HG02678 (cell line): ENCODE results near the gene NEURL4.

Experiments
- ATAC-seq: cut with Tn5 transposase; IDR thresholded peaks from one replicate; pipeline ENCODE4 v1.9.1; 2021; ENCODE audit warnings: mild to moderate bottlenecking, moderate library complexity; ENCODE audit not compliant: unreplicated experiment

NEURL4 gene

GRCh38 chr17:7306911-7307685, 22.0 kb downstream of the NEURL4 start, which contains the start of gene EIF5A:
EIF5A (plus strand) TSS chr17:7307628; CDS start chr17:7309636, 2,008 bp downstream.
- ATAC-seq = peak; percentile 70

DNA sequence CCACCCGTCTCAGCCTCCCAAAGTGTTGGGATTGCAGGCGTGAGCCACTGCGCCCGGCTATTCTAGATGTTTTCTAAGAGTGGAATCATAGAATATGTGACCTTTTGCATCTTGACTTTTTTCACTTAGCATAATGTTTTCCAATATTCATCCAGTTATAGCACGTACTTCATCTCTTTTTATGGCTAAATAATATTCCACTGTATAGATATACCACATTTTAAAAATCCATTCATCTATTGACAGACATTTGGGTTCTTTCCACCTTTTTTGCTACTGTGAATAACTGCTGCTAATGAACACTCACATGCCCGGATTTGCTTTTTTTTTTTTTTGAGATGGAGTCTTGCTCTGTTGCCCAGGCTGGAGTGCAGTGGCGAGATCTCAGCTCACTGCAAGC, 25.0 kb downstream of the NEURL4 start:
- no peak for ATAC-seq

DNA sequence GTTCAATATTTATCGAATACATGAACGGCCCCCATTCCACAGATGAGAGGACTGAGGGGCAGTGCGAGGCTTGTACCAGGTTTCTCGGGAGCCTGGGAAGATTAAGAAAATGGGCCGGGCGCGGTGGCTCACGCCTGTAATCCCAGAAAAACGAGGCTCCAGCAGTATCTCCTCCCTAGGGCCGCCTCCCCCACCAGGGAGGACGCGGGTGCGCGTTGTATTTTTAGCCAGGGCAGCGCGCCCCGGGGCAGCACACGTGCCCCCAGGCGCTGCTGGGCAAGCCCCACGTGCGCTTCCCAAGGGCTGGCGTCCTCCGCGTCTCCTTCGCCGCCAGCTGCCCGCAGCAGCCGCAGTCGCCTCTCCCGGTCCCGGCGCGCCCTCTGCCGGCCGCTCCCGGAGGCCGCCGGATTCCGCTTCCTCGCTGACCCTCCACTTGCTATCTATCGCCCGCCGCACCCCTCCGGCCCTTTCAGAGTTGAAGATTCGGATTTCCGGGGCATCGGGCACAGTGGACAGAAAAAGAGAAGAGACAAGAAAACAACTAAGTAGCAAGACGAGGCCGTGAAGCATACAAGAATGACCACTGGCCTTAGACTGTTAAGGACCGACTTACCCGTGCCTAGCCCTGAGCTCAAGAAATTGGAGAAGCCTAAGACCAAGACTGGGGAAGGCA, 32.8 kb downstream of the NEURL4 start:
- ATAC-seq = peak; percentile 45

DNA sequence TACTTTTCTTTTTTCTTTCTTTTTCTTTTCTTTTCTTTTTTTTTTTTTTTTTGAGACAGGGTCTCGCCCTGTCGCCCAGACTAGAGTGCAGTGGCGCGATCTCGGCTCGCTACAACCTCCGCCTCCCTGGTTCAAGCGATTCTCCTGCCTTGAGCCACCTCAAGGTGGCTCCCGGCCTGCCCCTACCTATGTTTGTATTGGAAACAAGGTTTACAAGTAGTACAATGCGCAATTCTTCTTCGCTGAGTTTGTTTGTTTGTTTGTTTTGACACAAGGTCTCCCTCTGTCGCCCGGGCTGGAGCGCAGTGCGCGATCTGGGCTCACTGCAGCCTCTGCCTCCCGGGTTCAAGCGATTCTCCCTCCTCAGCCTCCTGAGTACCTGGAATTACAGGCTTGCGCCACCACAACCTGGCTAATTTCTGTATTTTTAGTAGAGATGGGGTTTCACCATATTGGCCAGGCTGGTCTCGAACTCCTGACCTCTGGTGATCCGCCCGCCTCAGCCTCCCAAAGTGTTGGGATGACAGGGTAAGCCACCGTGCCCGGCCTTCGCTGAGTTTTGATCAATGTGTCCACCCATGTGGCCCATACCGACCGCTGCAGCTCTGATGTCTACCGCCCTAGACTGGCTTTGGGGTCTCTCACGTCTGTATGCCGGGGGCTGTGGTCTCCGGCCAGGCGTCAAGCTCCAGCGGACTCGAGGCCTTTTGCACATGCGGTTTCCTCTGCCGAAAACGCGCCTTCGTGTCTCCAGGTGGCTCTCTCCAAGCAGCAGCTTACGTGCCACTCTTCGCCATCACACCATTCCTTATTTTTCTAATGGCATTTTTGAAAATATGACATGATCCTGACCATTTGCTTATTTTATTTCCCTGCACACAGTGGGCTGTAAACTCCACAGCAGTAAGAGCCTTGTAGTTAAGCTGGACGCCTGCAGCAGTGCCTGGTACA, 33.6 kb downstream of the NEURL4 start:
- no peak for ATAC-seq

DNA sequence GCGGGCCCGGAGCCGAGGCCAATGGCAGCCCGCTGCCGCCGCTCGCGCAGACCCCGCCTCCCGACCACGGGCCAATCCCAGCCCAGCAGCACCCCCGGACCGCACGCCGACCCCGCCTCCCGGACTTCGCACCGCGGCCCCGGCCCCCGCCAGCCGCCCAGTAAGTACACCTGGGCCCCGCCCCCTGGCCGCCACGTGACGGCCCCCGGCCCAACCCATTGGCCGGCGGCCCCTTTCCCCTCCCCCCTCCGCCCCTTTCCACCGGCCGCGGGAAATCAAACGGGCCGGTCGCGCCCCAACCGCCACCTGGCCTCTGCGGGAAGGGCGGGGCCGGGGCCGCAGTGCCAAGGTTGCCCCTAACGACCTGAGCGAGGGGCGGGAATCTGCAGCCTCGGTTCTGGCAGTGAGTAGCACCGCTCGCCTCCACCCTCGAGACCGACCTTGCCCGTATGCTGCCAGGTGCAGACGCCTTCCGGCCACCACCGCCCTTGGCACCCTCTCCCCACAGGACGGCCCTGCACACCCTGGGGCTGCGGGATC, 34.5 kb downstream of the NEURL4 start, which contains the start of gene YBX2:
TSS of gene YBX2 (minus strand) at position 26 of the 540 bp plus-strand sequence. CDS start 139 bp downstream, outside the sequence.
- no peak for ATAC-seq

GRCh38 chr17:7293816-7294613, 35.1 kb downstream of the NEURL4 start:
- no peak for ATAC-seq

- ATAC-seq = no peak
Measured at GRCh38 chr17:7293159-7293558, 36.0 kb downstream of the NEURL4 start.

GRCh38 chr17:7292729-7293128, 36.4 kb downstream of the NEURL4 start:
- no peak for ATAC-seq

GRCh38 chr17:7292194-7292593, 36.9 kb downstream of the NEURL4 start:
- ATAC-seq = no peak

DNA sequence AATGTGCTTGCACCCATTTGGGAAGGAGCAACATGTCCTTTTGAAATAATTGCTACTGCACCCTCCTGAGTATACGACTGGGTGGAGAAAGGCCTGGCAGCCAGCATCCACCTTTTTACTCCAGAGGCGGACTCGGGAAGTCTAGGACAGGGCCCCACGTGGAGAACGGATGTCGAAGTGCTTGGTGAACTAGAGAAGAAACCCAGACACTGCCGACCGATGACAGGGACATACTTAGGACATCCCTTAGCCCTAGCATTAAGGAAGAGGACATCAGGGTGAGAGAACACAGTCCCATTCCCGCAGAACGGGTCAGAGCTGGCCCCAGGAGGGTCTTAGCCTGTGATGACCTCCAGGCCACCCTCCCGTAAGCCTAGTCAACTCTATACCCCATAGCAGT, 38.5 kb downstream of the NEURL4 start:
- no peak for ATAC-seq

DNA sequence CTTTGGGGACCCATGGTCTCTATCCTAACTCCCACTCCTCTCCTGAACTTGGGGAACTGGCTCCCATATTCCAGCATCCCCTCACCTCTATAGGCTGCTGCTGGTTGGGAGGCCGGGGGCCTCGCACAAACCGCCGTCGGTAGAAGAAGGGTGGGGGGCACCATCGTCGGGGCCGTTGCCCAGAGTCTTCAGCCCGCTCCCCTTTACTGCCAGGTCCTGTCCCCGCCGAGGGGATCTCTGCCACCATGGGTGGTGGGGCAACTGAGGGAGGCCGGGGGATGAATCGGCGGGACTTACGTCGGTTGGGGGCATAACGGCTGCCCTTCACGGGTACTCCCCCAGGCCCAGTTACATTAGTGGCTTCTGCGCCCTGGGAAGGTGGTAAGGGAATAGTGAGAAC, 39.0 kb downstream of the NEURL4 start:
- no peak for ATAC-seq

- ATAC-seq = no peak
Measured at GRCh38 chr17:7289256-7290032, 39.7 kb downstream of the NEURL4 start.

DNA sequence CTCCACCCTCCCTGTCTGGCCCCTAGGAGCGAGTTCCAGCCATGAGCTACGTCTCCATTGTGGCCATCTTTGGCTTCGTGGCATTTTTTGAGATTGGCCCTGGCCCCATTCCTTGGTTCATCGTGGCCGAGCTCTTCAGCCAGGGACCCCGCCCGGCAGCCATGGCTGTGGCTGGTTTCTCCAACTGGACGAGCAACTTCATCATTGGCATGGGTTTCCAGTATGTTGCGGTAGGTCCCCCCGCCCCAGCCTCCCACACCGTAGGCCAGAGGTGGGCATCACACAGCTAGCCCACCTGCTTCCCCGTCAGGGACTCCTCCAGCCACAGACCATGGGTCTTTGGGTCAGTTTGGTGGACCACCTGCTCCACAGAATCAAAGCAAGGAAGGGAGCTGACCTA, 43.5 kb downstream of the NEURL4 start:
- ATAC-seq = no peak

GRCh38 chr17:7284911-7285310, 44.2 kb downstream of the NEURL4 start:
- no peak for ATAC-seq

GRCh38 chr17:7283471-7284216, 45.5 kb downstream of the NEURL4 start:
- ATAC-seq = no peak

- ATAC-seq = no peak
Measured at GRCh38 chr17:7282752-7283321, 46.3 kb downstream of the NEURL4 start.

GRCh38 chr17:7281953-7282751, 47.0 kb downstream of the NEURL4 start:
- ATAC-seq = no peak
